GM19372 (cell line): Measurements from ENCODE around the gene CARD6.
A peak's percentile ranks its signal among the peaks of the same experiment; 100 is the strongest.
"Not testable (repeated sequence)": the region's sequence is repeated elsewhere in the genome, so short reads cannot be mapped to it uniquely, and the experiment has no call there.

ENCODE experiments used
- ATAC-seq: cut with Tn5 transposase; IDR thresholded peaks from one replicate; pipeline ENCODE4 v1.9.1; 2021; ENCODE audit warnings: mild to moderate bottlenecking, low read depth, moderate library complexity; ENCODE audit not compliant: unreplicated experiment

CARD6 gene

DNA sequence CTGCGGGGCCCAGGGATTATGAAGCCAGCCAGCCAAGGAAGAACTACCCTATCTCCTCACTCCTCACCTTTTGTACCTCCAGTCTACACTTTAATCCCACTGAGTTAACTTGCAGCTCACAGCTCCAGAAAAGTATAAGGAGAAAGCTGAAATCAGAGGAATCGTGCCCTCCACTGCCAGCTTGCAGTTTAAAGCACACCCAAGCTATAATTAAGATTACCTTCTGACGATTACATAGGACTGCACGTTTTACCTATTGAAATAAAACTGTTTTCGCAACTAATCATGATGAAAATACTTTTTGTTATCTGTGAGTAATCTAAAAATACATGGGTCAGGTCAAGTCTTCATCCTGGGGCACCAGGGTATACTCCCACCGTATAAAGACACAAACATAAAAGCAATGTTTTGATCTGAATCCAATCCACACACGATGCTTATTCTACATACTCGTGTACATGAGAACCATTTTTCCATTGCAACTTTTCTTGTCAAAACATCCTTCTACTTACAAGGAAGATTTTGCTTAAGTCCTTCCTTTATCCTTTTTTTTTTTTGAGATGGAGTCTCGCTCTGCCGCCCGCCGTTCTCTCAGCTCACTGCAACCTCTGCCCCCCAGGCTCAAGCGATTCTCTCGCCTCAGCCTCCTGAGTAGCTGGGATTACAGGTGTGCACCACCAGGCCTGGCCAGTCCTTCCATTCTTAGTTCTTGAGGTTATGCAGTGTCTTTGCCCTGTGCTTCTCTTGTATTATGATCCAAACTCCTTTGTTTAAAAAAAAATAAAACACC, 13.8 kb upstream of the CARD6 start:
- ATAC-seq = no peak

DNA sequence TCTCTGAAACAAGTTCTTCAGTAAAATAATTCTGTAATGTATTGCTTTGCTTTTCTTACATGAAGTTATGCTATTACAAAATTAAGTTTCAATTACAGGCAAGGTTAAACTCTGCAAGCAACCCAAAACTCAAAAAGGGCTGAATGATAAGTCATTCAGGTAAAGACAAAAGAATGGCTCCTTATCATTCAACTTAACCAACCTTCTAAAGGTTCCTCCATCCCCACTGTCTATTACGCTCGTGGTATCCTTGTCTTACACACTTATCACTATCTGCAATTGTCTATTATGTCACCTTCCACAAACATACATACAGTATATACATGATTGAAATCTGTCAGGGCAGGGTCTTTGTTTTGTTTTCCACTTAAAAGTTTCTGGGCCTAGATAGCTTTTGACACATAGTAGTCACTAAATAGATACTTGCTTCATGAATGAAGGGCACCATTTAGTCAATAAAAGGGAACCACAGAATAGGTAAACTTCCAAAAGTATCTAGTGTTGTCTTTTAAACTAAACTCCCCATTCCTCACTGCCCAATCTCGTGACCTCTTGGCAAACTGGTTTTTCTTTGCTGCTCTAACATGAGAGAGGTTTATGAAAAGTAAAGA, 13.0 kb upstream of the CARD6 start:
- ATAC-seq = no peak

DNA sequence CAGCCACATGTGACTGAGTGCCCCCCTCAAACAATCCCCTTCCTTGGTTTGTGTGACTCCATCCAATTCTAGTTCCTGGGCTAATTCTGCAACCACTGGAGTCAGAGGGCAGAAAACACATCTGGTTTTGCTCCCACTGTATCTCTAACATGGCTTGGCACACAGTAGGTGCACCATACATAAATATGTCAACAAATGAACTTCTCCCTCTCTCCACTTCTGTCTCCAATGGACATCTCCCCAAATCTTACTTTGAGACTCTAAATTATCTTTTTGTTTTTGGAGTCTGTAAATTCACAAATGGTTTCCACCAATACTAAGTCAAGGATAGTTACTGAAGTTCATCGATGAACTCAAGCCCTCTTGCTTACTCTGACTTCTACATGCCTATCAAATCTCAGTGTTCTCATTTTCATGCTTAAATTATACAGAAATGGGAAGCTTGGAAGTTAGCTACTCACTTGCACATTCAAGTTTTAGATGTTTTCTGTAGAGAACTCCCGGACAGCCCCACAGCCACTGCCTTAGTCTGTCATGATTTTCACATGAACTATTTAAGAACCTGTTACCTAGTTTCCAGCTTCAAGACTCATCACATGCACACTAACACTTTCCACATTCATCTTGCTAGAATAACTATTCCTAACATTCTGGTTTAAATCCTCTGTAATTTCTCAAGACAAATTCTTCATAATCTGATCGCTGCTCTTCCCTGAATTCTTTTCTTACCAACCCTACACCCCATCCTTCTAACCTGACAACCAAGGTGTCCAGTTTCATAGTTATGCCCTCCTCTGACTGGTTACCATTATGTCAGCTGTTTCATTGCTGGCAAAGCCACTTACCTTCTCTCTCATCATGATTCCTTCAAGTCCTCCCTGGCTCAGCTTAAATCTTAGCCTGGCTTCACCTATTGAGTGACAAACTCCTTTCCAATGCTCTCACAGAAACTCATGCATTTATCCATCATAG, 12.2 kb upstream of the CARD6 start:
- ATAC-seq = no peak

DNA sequence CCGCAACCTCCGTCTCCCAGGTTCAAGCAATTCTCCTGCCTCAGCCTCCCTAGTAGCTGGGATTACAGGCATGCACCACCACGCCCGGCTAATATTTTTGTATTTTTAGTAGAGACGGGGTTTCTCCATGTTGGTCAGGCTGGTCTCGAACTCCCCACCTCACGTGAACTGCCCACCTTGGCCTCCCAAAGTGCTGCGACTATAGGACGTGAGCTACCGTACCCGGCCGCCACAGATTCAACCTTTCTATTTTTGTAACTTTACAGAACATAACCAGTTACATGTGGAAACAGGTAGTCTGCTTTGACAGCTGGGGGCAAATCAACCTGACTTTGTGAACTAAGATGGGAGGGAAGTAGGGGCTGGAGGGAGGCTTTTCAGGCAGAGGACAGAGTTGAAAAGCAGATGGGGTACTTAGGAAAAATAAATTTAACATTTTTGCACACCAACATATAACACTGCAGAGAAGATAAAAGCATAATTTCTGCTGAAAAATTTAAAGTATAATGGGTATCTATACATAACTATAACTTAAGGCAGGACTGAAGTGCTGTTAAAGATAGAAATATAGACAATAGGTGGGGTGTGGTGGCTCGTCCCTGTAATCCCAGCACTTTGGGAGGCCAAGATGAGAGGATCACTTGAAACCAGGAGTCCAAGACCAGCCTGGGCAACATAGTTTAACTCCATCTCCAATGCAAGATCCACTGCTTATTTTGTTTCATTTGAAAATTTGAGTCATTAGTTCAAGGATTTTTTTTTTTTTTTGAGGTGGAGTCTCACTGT, 11.2 kb upstream of the CARD6 start:
- no peak for ATAC-seq

DNA sequence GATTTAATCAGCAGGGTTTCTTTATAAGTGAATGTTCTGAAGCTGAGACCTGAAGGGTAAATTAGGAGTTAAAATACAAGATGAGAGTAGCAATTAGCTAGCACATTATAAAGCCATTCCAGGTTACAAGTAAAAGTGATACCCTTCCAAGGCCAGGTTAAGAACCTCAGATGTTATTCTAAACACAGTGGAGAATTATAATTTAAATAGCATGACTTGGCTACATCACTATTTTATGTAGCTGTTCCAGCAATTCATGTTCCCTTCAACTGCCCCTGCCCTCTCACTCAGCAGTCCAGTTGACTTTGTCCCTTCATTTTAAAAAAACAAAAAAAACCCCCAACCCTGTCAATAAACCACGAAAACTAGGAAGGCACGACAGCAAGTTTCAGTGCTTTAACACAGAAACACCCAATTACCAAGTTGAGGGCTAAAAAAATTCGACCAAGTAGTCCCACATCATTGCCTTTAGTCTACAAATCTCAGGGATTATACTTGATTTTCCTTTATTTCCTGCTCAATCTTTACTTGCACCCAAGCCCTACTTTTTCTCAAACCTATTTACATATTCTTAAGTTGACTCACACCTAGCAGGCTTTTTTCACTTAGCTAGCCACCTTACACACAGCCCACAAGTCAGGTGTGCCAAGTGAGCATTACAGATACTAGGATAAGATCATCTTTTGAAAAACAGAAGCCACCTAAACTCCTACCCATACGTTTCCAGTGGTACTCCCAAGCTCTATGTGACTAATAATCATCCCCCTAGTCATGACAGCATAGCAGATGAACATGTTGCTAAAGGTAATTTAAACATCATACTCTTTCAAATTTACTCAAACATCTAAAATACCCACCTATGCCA, 9.6 kb upstream of the CARD6 start:
- no peak for ATAC-seq

DNA sequence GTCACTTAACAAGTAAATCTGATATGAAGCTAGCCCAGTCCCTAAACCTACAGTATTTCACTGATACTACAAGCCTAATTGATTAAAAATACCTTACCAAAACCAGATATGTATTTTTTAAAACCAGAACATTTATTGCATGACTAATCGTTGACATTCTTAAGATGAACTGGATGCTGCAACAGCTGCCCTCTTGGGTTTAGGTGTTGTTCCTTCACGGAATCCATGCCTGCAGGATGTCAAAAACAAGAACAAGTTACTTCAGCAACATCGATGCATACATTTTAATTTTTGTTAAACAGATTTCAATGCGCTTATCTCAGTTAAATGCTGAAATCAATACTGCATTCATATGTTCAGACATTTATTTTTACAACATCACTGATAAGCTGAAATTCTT, 8.8 kb upstream of the CARD6 start:
- ATAC-seq = no peak

DNA sequence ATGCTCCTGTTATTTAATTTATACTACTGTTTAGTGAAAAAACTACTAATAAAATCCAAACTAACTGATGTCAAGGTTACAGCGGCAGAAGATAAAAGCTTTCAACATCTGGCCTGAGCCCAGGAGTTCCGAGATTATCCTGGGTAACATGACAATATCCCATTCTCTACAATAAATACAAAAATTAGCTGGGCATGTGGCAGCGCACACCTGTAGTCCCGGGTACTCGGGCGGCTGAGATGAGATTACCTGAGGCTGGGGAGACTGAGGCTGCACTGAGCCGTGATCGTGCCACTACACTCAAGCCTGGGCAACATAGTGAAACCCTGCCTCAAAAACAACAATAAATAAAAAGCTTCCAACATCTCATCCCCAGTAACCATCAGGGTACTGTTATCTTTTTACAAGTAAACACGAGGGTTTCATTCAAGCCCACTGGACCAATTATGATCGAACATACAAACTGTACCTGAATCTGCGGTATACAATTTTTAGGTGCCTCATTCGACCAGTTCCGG, 7.4 kb upstream of the CARD6 start:
- no peak for ATAC-seq

DNA sequence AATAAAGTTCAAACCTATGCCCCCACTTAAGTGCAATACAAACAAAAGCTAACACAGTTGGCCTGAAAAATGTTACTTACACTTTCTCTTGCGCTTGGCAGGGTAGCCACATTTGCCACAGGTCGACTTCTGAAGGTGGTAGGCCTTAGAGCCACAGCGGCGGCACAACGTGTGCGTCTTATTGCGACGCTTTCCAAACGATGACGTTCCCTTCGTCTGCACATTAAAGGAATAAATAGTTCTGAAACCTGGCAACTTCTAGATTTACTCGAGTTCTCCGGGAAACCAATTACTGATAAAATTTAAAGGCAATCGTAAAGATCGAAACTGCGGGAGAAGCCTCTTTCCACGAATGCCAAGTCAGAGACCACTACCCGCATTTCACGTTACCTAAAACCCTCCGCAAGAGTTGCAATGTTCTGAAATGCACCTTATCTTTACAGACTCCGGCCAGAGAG, 6.7 kb upstream of the CARD6 start:
- no peak for ATAC-seq

DNA sequence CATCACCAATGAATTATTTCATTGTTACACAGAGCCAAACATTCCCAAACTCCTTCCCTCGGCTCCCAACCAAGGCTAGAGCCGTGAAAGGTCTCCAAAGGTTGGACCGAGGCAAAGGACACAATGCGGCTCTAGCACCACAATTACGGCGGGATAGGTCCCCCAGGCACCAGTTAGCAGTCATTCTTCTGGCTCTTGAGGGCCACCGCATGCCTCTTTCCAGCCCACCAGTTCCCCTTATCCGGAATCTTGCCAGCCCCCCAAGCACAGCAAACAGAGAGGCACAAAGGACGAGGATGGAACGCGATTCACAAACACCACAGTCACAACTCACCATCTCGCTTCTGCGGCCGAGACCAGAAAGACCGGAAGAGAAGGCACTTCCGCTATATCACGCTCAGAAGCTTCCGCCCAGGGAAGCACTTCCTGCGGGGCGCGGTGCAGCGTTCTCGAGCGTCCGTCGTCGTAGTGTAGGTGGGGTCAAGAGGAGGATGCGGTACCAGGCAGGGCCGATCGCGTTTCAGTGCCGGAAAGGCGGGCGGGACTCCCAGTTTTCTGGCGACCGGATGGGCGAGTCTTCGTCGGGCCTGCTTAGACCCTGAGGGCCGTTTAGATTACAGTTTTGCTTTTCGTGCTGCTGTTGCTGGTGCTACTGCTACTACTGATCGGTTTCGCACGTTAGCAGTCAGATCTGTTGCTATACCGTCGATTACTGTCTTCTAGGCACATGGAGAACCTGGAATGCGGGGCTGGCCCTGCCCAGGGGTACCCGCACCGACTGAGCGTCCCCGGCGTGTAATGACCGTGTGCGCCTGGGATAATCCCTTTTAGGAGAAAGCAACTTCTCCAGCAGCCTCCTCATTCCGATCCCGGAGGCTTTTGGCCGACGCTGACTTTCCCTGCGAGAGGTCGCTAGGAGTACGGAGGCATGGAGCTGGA, 6.0 kb upstream of the CARD6 start, which contains the start of gene RPL37:
Gene RPL37, minus strand, starts transcription at position 374 of the 939 bp plus-strand sequence. Its CDS starts 37 bp downstream, at position 337.
- ATAC-seq = peak; percentile 96

DNA sequence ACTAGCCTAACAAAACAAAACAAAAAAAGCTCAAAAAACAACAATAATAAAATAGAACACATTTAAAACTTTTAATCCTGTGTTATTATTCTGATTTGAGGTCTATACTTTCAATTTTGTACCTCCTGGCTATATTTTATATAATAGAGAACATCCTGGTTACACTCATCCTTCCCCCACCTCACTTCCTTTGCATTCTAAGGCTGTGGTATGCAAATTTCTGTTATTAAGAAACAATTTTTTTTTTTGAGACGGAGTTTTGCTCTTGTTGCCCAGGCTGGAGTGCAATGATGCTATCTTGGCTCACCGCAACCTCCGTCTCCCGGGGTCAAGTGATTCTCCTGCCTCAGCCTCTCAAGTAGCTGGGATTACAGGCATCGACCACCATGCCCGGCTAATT, 3.1 kb upstream of the CARD6 start:
- no peak for ATAC-seq

DNA sequence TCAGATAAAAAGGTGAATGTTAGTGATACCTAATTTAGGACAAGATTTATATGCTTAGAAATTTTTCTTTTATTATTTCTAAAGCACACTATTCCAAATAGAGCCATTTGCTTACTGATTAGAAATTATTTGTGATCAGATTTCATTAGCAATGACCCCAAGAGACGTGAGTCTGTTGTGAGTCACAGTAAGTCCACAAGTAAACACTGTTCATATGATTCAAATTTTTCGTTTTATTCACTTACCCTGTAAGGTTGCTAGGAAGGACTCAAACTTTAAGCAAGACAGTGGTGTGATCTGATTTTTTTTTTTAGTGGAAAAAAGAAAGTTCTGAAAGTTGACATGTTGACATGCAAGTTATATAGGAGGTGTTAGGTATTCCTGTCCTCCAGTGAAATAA, 1.2 kb downstream of the CARD6 start:
- no peak for ATAC-seq

DNA sequence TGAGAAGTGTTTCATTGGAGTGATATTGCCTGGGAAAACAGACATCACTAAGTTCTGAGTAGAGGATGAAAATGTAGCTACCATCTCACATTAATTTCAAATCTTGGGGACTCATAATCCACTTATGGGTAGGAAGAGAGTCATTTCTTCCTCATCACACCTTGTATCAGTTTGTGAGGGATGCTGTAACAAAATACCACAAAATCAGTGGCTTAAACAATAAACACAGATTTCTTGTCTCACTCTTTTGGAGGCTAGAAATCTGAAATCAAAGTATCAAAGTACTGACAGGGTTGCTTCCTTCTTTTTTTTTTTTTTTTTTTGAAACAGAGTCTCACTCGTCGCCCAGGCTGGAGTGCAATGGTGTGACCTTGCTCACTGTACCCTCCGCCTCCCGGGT, 3.4 kb downstream of the CARD6 start:
- ATAC-seq = no peak

DNA sequence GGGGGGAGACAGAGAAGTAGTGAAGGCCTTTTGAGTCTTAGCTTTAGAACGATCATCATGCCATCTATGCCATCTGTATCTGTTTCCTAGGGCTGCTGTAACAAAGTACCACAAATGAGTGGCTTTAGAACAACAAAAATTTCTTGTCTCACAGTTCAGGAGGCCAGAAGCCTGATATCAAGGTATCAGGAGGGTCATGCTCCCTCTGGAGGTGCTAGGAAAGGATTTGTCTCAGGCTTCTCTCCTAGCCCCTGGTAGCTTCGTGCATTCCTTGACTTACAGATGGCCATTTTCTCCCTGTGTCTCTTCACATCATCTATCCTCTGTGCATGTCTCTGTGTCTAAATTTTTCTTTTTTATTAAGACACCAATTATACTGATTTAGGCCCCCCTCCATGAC, 5.2 kb downstream of the CARD6 start:
- no peak for ATAC-seq

DNA sequence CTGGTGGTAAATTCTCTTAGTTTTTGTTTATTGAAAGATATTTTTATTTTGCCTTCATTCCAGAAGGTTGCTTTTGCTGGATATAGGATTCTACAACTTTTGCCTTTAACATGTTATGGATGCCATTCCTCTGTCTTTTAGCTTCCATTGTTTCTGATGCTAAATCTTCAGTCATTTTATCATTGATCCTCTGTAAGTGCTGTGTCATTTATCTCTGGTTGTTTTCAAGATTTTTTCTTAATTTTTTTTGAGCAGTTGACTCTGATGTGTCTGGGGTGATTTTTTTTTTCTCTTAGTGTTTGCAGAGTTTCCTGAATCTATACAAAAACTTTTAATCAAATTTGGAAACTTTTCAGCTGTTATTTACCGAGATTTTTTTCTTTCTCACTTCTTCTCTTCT, 6.4 kb downstream of the CARD6 start:
- no peak for ATAC-seq

DNA sequence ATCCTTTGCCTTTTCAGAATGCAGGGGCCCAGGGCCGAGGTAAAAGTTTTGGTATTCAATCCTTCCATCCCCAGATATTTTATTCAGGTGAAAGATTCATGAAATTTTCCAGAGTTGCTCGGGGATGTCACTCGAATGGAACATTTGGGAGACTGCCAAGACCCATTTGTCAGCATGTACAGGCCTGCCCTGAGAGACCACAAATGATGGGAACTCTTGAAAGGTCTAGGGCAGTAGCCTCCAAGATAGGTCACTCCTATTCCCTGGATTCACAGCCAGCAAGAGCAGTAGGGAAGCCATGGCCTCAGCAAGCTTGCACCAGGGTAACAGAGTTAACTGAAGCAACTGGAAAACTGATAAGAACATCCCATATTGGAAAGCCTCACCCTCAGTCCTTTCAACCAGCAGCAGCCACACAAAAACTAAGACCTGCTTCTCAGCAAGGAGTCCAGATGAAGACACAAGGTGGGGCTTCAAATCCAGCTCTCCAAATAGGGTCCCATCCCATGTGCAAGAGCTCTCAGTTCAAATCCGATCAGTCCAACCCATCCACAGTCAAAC, 12.5 kb downstream of the CARD6 start:
- ATAC-seq = no peak

DNA sequence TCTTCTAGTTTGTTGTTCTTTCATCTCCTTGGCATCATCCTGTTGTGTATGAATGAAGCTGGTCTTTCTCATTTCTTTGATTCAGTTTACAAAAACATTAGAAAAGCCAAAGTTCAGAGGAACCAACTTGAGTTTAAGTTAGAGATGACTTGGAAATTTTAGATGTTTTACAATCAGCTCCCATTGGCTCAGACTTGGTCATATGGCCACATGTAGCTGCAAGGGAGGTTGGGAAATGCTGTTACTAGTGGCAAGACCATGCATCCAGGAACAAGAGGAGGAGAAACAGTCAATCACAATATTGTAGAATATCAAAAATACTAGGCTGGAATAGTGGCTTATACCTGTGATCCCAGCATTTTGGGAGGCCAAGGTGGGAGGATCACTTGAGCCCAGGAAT, 19.5 kb downstream of the CARD6 start:
- no peak for ATAC-seq

DNA sequence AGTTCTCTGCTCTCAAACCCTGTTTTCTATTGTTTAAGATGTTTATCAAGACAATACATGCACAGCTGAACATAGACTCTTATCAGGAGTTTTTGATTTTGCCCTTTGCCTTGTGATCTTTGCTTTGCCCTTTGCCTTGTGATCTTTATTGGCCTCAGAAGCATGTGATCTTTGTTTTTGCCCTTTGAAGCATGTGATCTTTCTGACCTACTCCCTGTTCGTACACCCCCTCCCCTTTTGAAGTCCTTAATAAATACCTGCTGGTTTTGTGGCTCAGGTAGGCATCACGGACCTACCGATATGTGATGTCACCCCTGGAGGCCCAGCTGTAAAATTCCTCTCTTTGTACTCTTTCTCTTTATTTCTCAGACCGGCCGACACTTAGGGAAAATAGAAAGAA, 23.8 kb downstream of the CARD6 start:
- ATAC-seq = not testable (repeated sequence)

DNA sequence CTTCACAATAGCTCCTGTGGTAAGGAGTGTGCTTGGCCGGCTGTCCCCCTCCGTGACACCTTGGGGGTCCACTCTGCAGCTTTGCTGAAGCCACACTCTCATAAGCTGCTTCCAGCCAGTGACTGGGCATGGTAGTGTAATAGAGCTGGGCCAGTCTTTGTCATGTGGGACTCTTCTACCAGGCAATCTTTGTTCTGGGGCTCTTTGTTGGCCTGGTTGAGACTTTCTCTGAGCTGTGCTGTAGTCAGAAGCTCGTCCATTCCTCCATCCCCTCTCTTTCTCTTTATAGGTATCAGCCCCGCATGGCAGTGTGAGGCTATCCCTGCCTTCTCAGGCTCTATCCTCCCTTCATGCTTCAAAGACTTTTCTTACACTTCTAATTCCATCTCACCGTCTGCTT, 25.7 kb downstream of the CARD6 start:
- ATAC-seq = no peak
